ENCODE measurements around the gene TGM1. TPM values are rescaled to one million over a fixed set of nuclear protein-coding genes. Genes with fewer than 3 reads are reported as not detected.

The TGM1 gene
- total and polyA plus RNA-seq, 7 donors, result 0.33 to 2.7 (median 0.89) TPM; not detected in 1

- WGBS, 2 donors, result 76 to 83% methylated on average over 11 of the region's 11 CpGs
- intact Hi-C loops (cut with DNase I), result no loop called here
These were observed 44.2 kb upstream of the TGM1 start for GRCh38 chr14:24307156-24307574.

GRCh38 chr14:24304019-24304387 lies 41.0 kb upstream of the TGM1 start:
- Histone ChIP-seq H3K9me3 (no peaks in the 10 kb centered on the region), H3K4me1 (peaks cover 0 to 28% (median 20%) of the 10 kb centered on the region in 4 donors), H3K27ac (no peak overlapping the region), H3K36me3 (peaks cover 43 to 64% (median 44%) of the 10 kb centered on the region in 4 donors), H3K4me3 (no peak overlapping the region), H3K27me3 (no peaks in the 10 kb centered on the region)
- intact Hi-C loops (cut with DNase I), result no loop called here
- DNase-seq, result no peak
- 97% methylated on average over 11 of the region's 11 CpGs for WGBS, 2 donors
- TF ChIP-seq EP300 (IDR thresholded peaks at IDR 0.05), result no peak
- TF ChIP-seq POLR2A (IDR thresholded peaks at IDR 0.05), result no peak
- TF ChIP-seq POLR2AphosphoS5 (IDR thresholded peaks at IDR 0.05), result no peak
- no peak for TF ChIP-seq CTCF (IDR thresholded peaks at IDR 0.05)

More at GRCh38 chr14:24307156-24307574, 44.2 kb upstream of the TGM1 start:
- Histone ChIP-seq H3K36me3 (peaks cover 39 to 54% (median 40%) of the 10 kb centered on the region in 4 donors), H3K27ac (no peak overlapping the region), H3K4me1 (peaks cover 0 to 31% (median 29%) of the 10 kb centered on the region in 4 donors), H3K4me3 (no peak overlapping the region), H3K27me3 (no peaks in the 10 kb centered on the region), H3K9me3 (no peaks in the 10 kb centered on the region)
- TF ChIP-seq POLR2AphosphoS5 (IDR thresholded peaks at IDR 0.05) (no peak), CTCF (IDR thresholded peaks at IDR 0.05) (no peak), EP300 (IDR thresholded peaks at IDR 0.05) (no peak), POLR2A (IDR thresholded peaks at IDR 0.05) (no peak)
- DNase-seq, result no peak

- Histone ChIP-seq H3K27me3 (no peaks in the 10 kb centered on the region), H3K4me1 (peaks cover 0 to 31% (median 25%) of the 10 kb centered on the region in 4 donors), H3K27ac (peak overlapping the region; percentile 79 to 88 (median 86)), H3K9me3 (no peaks in the 10 kb centered on the region), H3K4me3 (peak overlapping the region; percentile 67 to 81 (median 76)), H3K36me3 (peaks cover 34 to 55% (median 47%) of the 10 kb centered on the region in 4 donors)
- WGBS, 2 donors, result 18 to 30% methylated on average over 16 of the region's 16 CpGs
- TF ChIP-seq POLR2A (IDR thresholded peaks at IDR 0.05) (no peak), POLR2AphosphoS5 (IDR thresholded peaks at IDR 0.05) (no peak), EP300 (IDR thresholded peaks at IDR 0.05) (no peak), CTCF (IDR thresholded peaks at IDR 0.05) (no peak)
- DNase-seq, result no peak
- intact Hi-C loops (cut with DNase I), result no loop called here
These were observed 37.5 kb upstream of the TGM1 start for GRCh38 chr14:24300326-24300980.

- Histone ChIP-seq H3K4me3 (peak within 1 kb of the TSS; percentile 67 to 81 (median 76)), H3K27ac (peak within 1 kb of the TSS; percentile 79 to 88 (median 86)), H3K27me3 (no peaks in the 10 kb centered on the region), H3K36me3 (peaks cover 25 to 55% (median 40%) of the 10 kb centered on the region in 4 donors), H3K9me3 (no peaks in the 10 kb centered on the region), H3K4me1 (peaks cover 0 to 31% (median 25%) of the 10 kb centered on the region in 4 donors)
- TF ChIP-seq CTCF (IDR thresholded peaks at IDR 0.05) (no peak), EP300 (IDR thresholded peaks at IDR 0.05) (peak in 1 of 4 donors; percentile 15), POLR2AphosphoS5 (IDR thresholded peaks at IDR 0.05) (peak; percentile 90 to 94 (median 92)), POLR2A (IDR thresholded peaks at IDR 0.05) (peak; percentile 60 to 70)
- peak; percentile 96 for DNase-seq
- 0% methylated on average over 75 of the region's 75 CpGs for WGBS, 2 donors
- intact Hi-C loops (cut with DNase I), result no loop called here
These were observed 36.5 kb upstream of the TGM1 start, which contains the start of the genes DHRS1 and NOP9 for GRCh38 chr14:24299255-24300191. Gene DHRS1, minus strand, starts transcription at chr14:24299780. Its CDS starts 674 bp downstream, at chr14:24299106. Gene NOP9, plus strand, starts transcription at chr14:24299850. Its CDS starts 105 bp downstream, at chr14:24299955.

Data from sigmoid colon (tissue), 7 donors.